ENCODE measurements around the gene CCDC148. TPM values are rescaled to one million over a fixed set of nuclear protein-coding genes. Genes with fewer than 3 reads are reported as not detected.

CCDC148 gene
- total and polyA plus RNA-seq, 2 donors from 2014 or later = 6.6 to 21.0 TPM

DNA sequence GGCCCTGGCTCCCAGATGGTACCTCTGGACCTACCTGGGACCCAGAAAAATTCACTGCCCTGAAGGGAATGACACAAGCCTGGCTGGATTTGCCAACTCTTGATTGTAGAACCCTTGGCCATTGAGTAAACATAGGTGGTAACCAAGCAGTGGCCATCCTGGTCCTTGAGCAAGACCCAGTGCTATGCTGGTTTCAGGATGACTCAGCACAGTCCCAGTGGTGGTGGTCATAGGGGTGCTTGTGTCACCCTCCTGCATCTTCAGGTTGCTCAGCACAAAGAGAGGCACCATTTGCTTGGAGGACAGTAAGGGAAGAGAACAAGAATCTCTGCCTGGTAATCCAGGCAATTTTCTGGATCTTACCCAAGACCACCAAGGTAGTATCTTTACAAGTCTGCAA is 302.0 kb downstream of the CCDC148 start:
- Histone ChIP-seq H3K27me3 (ENCODE audit: control insufficient read depth, insufficient read depth, low read length) (no peaks in the 10 kb centered on the region), H3K9me3 (ENCODE audit: control insufficient read depth in 2 of 3, insufficient read depth in 1 of 3, low read length in 3 of 3) (peaks cover 0 to 9% (median 0%) of the 10 kb centered on the region in 3 donors), H3K36me3 (ENCODE audit: control insufficient read depth in 2 of 3, insufficient read depth in 3 of 3, low read length in 3 of 3) (no peaks in the 10 kb centered on the region), H3K4me1 (ENCODE audit: control insufficient read depth in 2 of 3, insufficient read depth in 2 of 3, low read depth in 1 of 3, low read length in 3 of 3) (no peaks in the 10 kb centered on the region), H3K4me3 (ENCODE audit: low read length in 3 of 3) (no peak overlapping the region), H3K9ac (ENCODE audit: low read length in 3 of 3) (no peak overlapping the region), H3K27ac (ENCODE audit: low read depth in 2 of 2, low read length in 2 of 2) (no peak overlapping the region)
- TF ChIP-seq, protein P1, sequence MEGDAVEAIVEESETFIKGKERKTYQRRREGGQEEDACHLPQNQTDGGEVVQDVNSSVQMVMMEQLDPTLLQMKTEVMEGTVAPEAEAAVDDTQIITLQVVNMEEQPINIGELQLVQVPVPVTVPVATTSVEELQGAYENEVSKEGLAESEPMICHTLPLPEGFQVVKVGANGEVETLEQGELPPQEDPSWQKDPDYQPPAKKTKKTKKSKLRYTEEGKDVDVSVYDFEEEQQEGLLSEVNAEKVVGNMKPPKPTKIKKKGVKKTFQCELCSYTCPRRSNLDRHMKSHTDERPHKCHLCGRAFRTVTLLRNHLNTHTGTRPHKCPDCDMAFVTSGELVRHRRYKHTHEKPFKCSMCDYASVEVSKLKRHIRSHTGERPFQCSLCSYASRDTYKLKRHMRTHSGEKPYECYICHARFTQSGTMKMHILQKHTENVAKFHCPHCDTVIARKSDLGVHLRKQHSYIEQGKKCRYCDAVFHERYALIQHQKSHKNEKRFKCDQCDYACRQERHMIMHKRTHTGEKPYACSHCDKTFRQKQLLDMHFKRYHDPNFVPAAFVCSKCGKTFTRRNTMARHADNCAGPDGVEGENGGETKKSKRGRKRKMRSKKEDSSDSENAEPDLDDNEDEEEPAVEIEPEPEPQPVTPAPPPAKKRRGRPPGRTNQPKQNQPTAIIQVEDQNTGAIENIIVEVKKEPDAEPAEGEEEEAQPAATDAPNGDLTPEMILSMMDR (IDR thresholded peaks at IDR 0.05; ENCODE audit: borderline replicate concordance, extremely low read depth, insufficient read depth) = no peak
- DNase-seq (no peak), FAIRE-seq (no peak)
- intact Hi-C loops (cut with DNase I) = no loop called here

DNA sequence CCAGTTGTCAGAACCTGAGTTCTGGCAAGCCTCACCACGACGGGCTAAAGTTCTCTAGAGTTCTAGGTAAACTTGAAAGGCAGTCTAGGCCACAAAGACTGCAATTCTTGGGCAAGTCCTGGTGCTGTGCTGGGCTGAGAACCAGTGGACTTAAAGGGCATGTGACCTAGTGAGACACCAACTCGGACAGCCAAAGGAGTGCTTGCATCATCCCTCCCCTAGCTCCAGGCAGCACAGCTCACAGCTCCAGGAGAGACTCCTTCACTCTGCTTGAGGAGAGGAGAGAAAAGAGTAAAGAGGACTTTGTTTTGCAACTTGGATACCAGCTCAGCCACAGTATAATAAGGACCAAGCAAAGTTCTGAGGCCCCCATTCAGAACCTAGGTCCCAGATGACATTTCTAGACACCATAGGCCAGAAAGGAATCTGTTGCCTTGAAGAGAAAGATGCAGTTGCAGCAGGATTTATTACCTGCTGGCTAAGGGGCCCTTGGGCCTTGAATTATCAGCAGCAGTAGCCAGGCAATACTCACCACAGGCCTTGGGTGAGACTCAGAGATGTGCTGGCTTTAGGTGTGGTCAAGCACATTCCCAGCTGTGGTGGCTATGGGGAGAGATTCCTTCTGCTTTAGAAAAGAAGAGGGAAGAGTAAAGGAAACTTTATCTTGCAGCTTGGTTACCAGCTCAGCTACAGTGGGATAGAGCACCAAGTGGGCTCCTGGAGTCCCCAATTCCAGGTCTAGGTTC is 303.1 kb downstream of the CCDC148 start:
- TF ChIP-seq, protein P1 (IDR thresholded peaks at IDR 0.05; ENCODE audit: borderline replicate concordance, extremely low read depth, insufficient read depth) = no peak
- intact Hi-C loops (cut with DNase I) = no loop called here
- DNase-seq (no peak), FAIRE-seq (no peak)
- no peaks in the 10 kb centered on the region for H3K4me1 ChIP-seq (ENCODE audit: control insufficient read depth in 2 of 3, insufficient read depth in 2 of 3, low read depth in 1 of 3, low read length in 3 of 3)
- H3K4me3 ChIP-seq (ENCODE audit: low read length in 3 of 3) = no peak overlapping the region
- H3K27ac ChIP-seq (ENCODE audit: low read depth in 2 of 2, low read length in 2 of 2) = no peak overlapping the region
- no peaks in the 10 kb centered on the region for H3K27me3 ChIP-seq (ENCODE audit: control insufficient read depth, insufficient read depth, low read length)
- H3K9me3 ChIP-seq (ENCODE audit: control insufficient read depth in 2 of 3, insufficient read depth in 1 of 3, low read length in 3 of 3) = peaks cover 0 to 9% (median 0%) of the 10 kb centered on the region in 3 donors
- H3K36me3 ChIP-seq (ENCODE audit: control insufficient read depth in 2 of 3, insufficient read depth in 3 of 3, low read length in 3 of 3) = no peaks in the 10 kb centered on the region
- no peak overlapping the region for H3K9ac ChIP-seq (ENCODE audit: low read length in 3 of 3)

DNA sequence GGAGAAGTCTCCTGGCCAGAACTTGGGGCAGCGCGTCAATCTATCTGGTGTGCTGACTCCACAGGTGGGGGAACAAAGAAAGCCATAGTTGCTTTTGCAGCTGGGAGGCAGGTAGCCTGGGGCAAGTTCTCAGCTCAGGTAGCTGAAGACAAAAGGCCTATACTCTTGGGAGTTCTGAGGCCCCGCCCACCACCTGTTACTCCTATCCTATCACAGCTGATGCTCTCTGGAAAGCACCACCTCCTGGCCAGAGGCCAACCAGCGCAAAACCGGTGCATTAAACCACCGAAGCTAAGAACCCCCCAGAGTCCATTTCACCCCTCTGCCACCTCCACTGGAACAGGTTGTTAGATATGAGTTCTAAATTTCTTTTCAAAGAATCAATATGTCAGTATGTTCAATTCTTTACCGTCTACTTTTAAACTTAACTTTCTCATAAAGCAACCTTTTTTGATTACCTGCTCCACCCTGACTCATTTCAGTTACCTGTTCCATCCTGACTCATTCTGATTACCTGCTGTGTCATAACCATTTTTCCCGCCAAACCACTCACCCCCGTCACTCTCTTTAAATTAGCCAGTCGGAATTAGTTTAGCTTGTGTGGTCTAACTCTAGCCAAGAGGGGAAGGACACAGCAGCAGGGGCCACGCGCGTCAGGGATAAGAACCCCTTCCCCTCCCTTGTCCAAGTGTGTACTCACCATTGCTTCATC is 311.5 kb downstream of the CCDC148 start:
- H3K9me3 ChIP-seq (ENCODE audit: control insufficient read depth in 2 of 3, insufficient read depth in 1 of 3, low read length in 3 of 3) = peaks cover 0 to 5% (median 0%) of the 10 kb centered on the region in 3 donors
- no peak for FAIRE-seq
- no peaks in the 10 kb centered on the region for H3K36me3 ChIP-seq (ENCODE audit: control insufficient read depth in 2 of 3, insufficient read depth in 3 of 3, low read length in 3 of 3)
- intact Hi-C loops (cut with DNase I) = no loop called here
- no peak for DNase-seq
- H3K27ac ChIP-seq (ENCODE audit: low read depth in 2 of 2, low read length in 2 of 2) = no peak overlapping the region
- H3K4me3 ChIP-seq (ENCODE audit: low read length in 3 of 3) = no peak overlapping the region
- H3K27me3 ChIP-seq (ENCODE audit: control insufficient read depth, insufficient read depth, low read length) = no peaks in the 10 kb centered on the region
- H3K9ac ChIP-seq (ENCODE audit: low read length in 3 of 3) = no peak overlapping the region
- TF ChIP-seq, protein P1 (IDR thresholded peaks at IDR 0.05; ENCODE audit: borderline replicate concordance, extremely low read depth, insufficient read depth) = no peak
- H3K4me1 ChIP-seq (ENCODE audit: control insufficient read depth in 2 of 3, insufficient read depth in 2 of 3, low read depth in 1 of 3, low read length in 3 of 3) = no peaks in the 10 kb centered on the region
